ENCODE results near the gene CDH4.
"Not testable (repeated sequence)": the region's sequence is repeated elsewhere in the genome, so short reads cannot be mapped to it uniquely, and the experiment has no call there.

CDH4 gene

DNA sequence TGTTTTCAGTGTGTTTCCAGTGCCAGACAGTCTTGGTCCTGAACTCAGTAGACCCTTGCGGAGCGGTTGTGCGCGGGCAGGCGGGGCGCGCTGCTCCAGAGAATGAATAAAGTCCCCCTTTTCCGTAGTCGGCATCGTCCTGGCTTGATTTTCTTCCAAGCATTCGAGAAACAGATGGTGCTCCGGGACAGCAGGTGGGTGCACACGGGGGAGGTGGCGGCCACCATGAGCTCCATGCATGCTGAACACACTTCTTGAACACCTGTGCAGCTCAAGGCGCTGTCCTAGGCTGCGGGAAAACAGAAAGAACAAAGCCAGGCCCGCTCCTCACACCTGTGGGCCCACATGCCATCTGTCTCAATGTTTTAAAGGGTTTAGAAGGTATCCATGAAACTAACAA, 688.4 kb downstream of the CDH4 start:
- TF ChIP-seq, protein P1, sequence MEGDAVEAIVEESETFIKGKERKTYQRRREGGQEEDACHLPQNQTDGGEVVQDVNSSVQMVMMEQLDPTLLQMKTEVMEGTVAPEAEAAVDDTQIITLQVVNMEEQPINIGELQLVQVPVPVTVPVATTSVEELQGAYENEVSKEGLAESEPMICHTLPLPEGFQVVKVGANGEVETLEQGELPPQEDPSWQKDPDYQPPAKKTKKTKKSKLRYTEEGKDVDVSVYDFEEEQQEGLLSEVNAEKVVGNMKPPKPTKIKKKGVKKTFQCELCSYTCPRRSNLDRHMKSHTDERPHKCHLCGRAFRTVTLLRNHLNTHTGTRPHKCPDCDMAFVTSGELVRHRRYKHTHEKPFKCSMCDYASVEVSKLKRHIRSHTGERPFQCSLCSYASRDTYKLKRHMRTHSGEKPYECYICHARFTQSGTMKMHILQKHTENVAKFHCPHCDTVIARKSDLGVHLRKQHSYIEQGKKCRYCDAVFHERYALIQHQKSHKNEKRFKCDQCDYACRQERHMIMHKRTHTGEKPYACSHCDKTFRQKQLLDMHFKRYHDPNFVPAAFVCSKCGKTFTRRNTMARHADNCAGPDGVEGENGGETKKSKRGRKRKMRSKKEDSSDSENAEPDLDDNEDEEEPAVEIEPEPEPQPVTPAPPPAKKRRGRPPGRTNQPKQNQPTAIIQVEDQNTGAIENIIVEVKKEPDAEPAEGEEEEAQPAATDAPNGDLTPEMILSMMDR (IDR thresholded peaks at IDR 0.05; ENCODE audit: control extremely low read depth, extremely low read depth, low read depth, missing control alignments), result no peak
- DNase-seq (ENCODE audit: extremely low spot score), result no peak
- ChIA-PET POLR2A (no interaction called here), CTCF (no interaction called here)

DNA sequence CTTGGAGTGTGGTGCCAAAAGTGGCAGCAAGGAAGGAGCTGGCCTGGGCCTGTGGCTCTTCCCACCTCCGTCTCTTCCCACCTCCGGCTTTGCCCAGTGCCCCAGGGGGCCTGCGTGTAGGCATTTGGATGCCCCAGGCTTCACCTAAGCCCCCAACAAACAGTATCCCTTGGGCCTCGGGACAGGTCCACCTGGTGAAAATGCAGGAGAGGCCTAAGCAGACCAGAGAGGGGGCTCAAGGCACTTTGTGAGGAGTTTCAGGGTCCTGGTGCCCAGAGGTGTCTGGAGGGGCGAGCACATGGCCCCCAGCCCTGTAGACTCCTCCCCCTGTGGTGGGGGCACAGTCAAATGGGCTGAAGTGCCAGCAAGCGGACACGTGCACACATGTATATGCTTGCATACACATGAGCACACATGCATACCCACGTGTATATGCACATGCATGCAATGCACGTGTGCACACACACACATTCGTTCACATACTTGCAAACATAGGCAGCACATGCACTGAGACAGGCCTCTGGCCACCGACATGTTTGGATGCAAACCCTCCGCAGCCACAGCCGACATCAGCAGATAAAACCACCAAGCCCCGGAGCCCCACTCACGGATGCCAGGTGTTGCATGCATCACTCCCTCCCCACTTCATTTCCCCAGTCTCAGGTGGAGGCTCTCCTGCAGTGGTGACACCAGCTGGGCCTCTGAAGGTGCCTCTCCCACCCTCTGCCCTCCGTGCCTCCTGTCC, 689.1 kb downstream of the CDH4 start:
- DNase-seq (ENCODE audit: extremely low spot score), result no peak
- TF ChIP-seq, protein P1 (IDR thresholded peaks at IDR 0.05; ENCODE audit: control extremely low read depth, extremely low read depth, low read depth, missing control alignments), result no peak
- POLR2A ChIA-PET, result no interaction called here
- CTCF ChIA-PET, result no interaction called here

DNA sequence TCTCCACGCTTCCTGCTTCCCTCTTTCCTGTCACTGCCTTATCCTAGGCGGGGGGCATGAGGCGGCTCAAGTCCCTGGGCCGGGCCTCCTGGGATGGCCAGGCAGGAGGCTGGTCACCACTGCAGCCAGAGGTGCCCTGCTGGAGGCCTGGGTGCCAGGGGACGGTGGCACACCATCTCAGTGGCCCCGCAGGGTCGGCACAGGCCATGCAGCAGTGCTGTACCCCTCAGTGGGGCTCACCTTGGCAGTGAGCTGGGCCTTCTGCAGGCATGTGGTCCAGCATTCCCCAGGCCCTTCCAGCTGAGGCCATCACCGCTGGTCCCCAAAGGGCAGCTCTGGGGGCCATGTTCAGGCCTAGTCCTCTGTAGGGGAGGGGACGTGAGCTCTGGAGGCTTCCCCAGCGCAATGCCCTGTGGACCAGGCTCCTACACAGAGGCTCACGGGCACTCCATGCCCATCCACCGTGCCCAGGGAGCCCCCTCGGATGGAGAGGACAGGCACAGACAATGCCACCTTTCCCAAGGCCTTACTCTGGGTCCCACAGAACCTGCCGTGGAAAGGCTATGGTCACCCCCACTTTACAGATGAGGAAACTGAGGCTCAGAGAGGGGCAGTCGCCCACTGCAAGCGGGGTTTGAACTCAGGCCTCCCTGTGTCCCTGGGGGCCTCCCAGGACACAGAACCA, 689.8 kb downstream of the CDH4 start:
- TF ChIP-seq, protein P1 (IDR thresholded peaks at IDR 0.05; ENCODE audit: control extremely low read depth, extremely low read depth, low read depth, missing control alignments), result no peak
- ChIA-PET CTCF (no interaction called here), POLR2A (no interaction called here)
- DNase-seq (ENCODE audit: extremely low spot score), result no peak

DNA sequence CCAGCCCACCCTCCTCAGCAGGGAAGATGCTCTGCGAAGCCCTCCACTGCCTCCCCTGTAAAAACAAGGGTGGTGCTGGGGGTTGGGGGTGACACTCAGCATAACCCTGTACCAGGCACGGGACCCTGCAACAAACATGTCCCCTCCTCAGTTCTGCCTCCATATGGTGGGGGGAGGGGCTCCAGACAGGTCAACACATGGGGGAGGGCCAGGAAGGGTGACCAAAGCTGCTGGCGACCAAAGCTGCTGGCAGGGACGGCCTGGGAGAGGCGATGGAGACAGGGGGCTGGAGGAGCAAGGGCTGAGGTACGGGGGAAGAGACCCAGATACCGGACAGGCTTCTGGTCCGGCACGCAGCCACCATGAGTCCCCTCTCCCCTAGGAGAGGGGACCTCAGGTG, 690.5 kb downstream of the CDH4 start:
- CTCF ChIA-PET, result no interaction called here
- TF ChIP-seq, protein P1 (IDR thresholded peaks at IDR 0.05; ENCODE audit: control extremely low read depth, extremely low read depth, low read depth, missing control alignments), result no peak
- no peak for DNase-seq (ENCODE audit: extremely low spot score)
- POLR2A ChIA-PET, result no interaction called here

DNA sequence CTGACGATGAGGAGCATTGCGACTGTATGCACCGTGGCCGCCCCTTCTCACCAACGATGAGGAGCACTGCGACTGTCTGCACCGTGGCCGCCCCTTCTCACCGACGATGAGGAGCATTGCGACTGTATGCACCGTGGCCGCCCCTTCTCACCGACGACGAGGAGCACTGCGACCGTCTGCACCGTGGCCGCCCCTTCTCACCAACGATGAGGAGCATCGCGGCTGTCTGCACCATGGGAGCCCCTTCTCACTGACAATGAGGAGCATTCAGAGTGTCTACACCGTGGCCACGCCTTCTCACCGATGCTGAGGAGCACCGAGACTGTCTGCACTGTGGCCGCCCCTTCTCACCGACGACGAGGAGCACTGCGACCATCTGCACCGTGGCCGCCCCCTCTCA, 692.9 kb downstream of the CDH4 start:
- CTCF ChIA-PET; DNase-seq (ENCODE audit: extremely low spot score); POLR2A ChIA-PET: not testable (repeated sequence)

DNA sequence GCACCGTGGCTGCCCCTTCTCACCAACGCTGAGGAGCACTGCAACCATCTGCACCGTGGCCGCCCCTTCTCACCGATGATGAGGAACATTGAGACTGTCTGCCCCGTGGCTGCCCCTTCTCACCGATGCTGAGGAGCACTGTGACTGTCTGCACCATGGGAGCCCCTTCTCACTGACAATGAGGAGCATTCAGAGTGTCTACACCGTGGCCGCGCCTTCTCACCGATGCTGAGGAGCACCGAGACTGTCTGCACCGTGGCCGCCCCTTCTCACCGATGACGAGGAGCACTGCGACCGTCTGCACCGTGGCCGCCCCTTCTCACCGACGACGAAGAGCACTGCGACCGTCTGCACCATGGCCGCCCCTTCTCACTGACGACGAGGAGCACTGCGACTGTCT, 693.4 kb downstream of the CDH4 start:
- CTCF ChIA-PET; POLR2A ChIA-PET; DNase-seq (ENCODE audit: extremely low spot score): not testable (repeated sequence)

DNA sequence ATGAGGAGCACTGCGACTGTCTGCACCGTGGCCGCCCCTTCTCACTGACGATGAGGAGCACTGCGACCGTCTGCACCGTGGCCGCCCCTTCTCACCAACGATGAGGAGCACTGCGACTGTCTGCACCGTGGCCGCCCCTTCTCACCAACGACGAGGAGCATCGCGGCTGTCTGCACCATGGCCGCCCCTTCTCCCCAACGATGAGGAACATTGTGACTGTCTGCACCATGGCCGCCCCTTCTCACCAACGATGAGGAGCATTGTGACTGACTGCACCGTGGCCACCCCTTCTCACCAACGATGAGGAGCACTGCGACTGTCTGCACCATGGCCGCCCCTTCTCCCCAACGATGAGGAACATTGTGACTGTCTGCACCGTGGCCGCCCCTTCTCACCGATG, 696.0 kb downstream of the CDH4 start:
- DNase-seq (ENCODE audit: extremely low spot score); CTCF ChIA-PET; POLR2A ChIA-PET: not testable (repeated sequence)

DNA sequence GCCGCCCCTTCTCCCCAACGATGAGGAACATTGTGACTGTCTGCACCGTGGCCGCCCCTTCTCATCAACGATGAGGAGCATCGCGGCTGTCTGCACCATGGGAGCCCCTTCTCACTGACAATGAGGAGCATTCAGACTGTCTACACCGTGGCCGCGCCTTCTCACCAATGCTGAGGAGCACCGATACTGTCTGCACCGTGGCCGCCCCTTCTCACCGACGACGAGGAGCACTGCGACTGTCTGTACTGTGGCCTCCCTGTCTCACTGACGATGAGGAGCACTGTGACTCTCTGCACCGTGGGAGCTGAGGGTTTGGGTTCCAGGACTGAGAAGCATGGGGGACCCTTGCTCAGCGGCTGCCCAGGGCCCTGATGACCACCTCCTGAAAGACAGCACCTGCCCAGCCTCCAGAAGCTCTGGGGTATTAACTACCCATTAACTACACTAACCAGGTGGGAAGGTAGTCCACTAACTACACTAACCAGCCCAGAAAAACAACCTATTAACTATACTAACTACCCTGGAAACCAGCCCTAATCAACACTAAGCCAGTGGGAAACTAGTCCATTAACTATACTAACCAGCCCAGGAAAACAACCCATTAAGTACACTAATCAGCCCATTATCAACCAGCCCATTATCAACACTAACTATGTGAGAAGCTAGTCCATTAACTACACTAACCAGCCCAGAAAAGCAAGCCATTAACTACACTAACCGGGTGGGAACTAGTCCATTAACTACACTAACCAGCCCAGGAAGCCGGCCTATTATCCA, 696.7 kb downstream of the CDH4 start:
- TF ChIP-seq, protein P1 (IDR thresholded peaks at IDR 0.05; ENCODE audit: control extremely low read depth, extremely low read depth, low read depth, missing control alignments), result no peak
- POLR2A ChIA-PET, result no interaction called here
- DNase-seq (ENCODE audit: extremely low spot score), result no peak
- CTCF ChIA-PET, result no interaction called here
